ENCODE data around the gene R3HDM2.

Gene R3HDM2

GRCh38 chr12:57390174-57390573 is 40.7 kb downstream of the R3HDM2 start:
- no peak for DNase-seq
- H3K27ac ChIP-seq = no peak overlapping the region
- H3K4me3 ChIP-seq = no peak overlapping the region
- H3K27me3 ChIP-seq = no peaks in the 10 kb centered on the region
- no peaks in the 10 kb centered on the region for H3K9me3 ChIP-seq
- no peak for TF ChIP-seq CTCF (IDR thresholded peaks at IDR 0.05)
- H3K36me3 ChIP-seq = peaks cover 16 to 31% (median 17%) of the 10 kb centered on the region in 3 donors
- no peaks in the 10 kb centered on the region for H3K4me1 ChIP-seq
- intact Hi-C loops (cut with DNase I; ENCODE audit: low total_unique reads) = no loop called here

GRCh38 chr12:57389033-57389432 is 41.8 kb downstream of the R3HDM2 start:
- Histone ChIP-seq H3K4me1 (peaks cover 0 to 8% (median 0%) of the 10 kb centered on the region in 4 donors), H3K36me3 (peaks cover 6 to 21% (median 9%) of the 10 kb centered on the region in 3 donors), H3K9me3 (no peaks in the 10 kb centered on the region), H3K4me3 (no peak overlapping the region), H3K27me3 (no peaks in the 10 kb centered on the region), H3K27ac (no peak overlapping the region)
- no peak for TF ChIP-seq CTCF (IDR thresholded peaks at IDR 0.05)
- intact Hi-C loops (cut with DNase I; ENCODE audit: low total_unique reads) = no loop called here
- DNase-seq = no peak

GRCh38 chr12:57388425-57388824 is 42.4 kb downstream of the R3HDM2 start:
- no peak for DNase-seq
- no peak overlapping the region for H3K4me3 ChIP-seq
- intact Hi-C loops (cut with DNase I; ENCODE audit: low total_unique reads) = no loop called here
- no peaks in the 10 kb centered on the region for H3K9me3 ChIP-seq
- no peak overlapping the region for H3K27ac ChIP-seq
- no peaks in the 10 kb centered on the region for H3K27me3 ChIP-seq
- H3K4me1 ChIP-seq = peaks cover 0 to 8% (median 0%) of the 10 kb centered on the region in 4 donors
- no peak for TF ChIP-seq CTCF (IDR thresholded peaks at IDR 0.05)
- H3K36me3 ChIP-seq = peaks cover 3 to 16% (median 6%) of the 10 kb centered on the region in 3 donors

- intact Hi-C loops (cut with DNase I; ENCODE audit: low total_unique reads) = no loop called here
- H3K4me3 ChIP-seq = no peak overlapping the region
- no peak for TF ChIP-seq CTCF (IDR thresholded peaks at IDR 0.05)
- peaks cover 0 to 8% (median 0%) of the 10 kb centered on the region in 4 donors for H3K4me1 ChIP-seq
- H3K36me3 ChIP-seq = peaks cover 0 to 15% (median 10%) of the 10 kb centered on the region in 3 donors
- no peaks in the 10 kb centered on the region for H3K27me3 ChIP-seq
- no peaks in the 10 kb centered on the region for H3K9me3 ChIP-seq
- no peak overlapping the region for H3K27ac ChIP-seq
- no peak for DNase-seq
Measured at GRCh38 chr12:57386187-57386720, 44.6 kb downstream of the R3HDM2 start.

GRCh38 chr12:57385586-57385985 is 45.3 kb downstream of the R3HDM2 start:
- Histone ChIP-seq H3K27me3 (no peaks in the 10 kb centered on the region), H3K4me3 (no peak overlapping the region), H3K27ac (no peak overlapping the region), H3K36me3 (peaks cover 0 to 19% (median 11%) of the 10 kb centered on the region in 3 donors), H3K4me1 (peaks cover 0 to 8% (median 0%) of the 10 kb centered on the region in 4 donors), H3K9me3 (no peaks in the 10 kb centered on the region)
- TF ChIP-seq CTCF (IDR thresholded peaks at IDR 0.05) = no peak
- no peak for DNase-seq
- intact Hi-C loops (cut with DNase I; ENCODE audit: low total_unique reads) = no loop called here

- no peaks in the 10 kb centered on the region for H3K27me3 ChIP-seq
- H3K27ac ChIP-seq = no peak overlapping the region
- H3K9me3 ChIP-seq = no peaks in the 10 kb centered on the region
- TF ChIP-seq CTCF (IDR thresholded peaks at IDR 0.05) = no peak
- H3K36me3 ChIP-seq = peaks cover 0 to 14% (median 8%) of the 10 kb centered on the region in 3 donors
- H3K4me3 ChIP-seq = no peak overlapping the region
- DNase-seq = no peak
- H3K4me1 ChIP-seq = peaks cover 0 to 8% (median 0%) of the 10 kb centered on the region in 4 donors
- intact Hi-C loops (cut with DNase I; ENCODE audit: low total_unique reads) = no loop called here
Measured at GRCh38 chr12:57384478-57384877, 46.4 kb downstream of the R3HDM2 start.

Measured in tibial artery (tissue), 4 donors.